H1 (cell line): Measurements from ENCODE around the gene MTFR1L.

Source experiments
- BACH1 ChIP-seq: IDR thresholded peaks from 2 replicates; pipeline ENCODE4 v1.6.1; 2012; ENCODE audit warnings: low read length, improper control_type of control experiment
- CREB1 ChIP-seq: IDR thresholded peaks from 2 replicates; pipeline ENCODE4 v1.6.1; 2012; ENCODE audit warnings: inconsistent platforms
- EP300 ChIP-seq, 2 experiments: IDR thresholded peaks; 1 replicate in 1 of 2; 2 replicates in 1 of 2; pipeline ENCODE4 v1.6.1; 2011 to 2012; ENCODE audit warnings: low read depth in 2 of 2, low read length in 2 of 2, mild to moderate bottlenecking in 2 of 2, borderline replicate concordance in 1 of 2, inconsistent platforms in 1 of 2, moderate library complexity in 1 of 2
- EZH2 ChIP-seq: fragments of 200-600 bp; sonication (generic); IDR thresholded peaks from 2 replicates; pipeline ENCODE4 v1.7.1; 2012; ENCODE audit warnings: low read depth, mild to moderate bottlenecking, moderate library complexity, low read length, inconsistent platforms; ENCODE audit not compliant: severe bottlenecking
- GABPA ChIP-seq: IDR thresholded peaks from 2 replicates; pipeline ENCODE4 v1.6.1; 2011; ENCODE audit warnings: mild to moderate bottlenecking, low read length, moderate library complexity, borderline replicate concordance; ENCODE audit not compliant: insufficient read depth
- POLR2A ChIP-seq, 2 experiments: IDR thresholded peaks; 1 replicate in 1 of 2; 2 replicates in 1 of 2; pipeline ENCODE4 v1.6.1; 2011; ENCODE audit warnings: low read depth in 2 of 2, low read length in 2 of 2, mild to moderate bottlenecking in 2 of 2; ENCODE audit errors: control extremely low read depth in 1 of 2
- POLR2AphosphoS5 ChIP-seq: IDR thresholded peaks from 2 replicates; pipeline ENCODE4 v1.6.1; 2011; ENCODE audit warnings: low read depth, low read length
- RFX5 ChIP-seq: IDR thresholded peaks from 2 replicates; pipeline ENCODE4 v1.6.1; 2011; ENCODE audit warnings: low read depth, low read length, improper control_type of control experiment, borderline replicate concordance
- ZNF274 ChIP-seq: IDR thresholded peaks from 2 replicates; pipeline ENCODE4 v1.7.0; 2012; ENCODE audit warnings: low read length, borderline replicate concordance; ENCODE audit errors: extremely low read depth
- TF ChIP-seq, protein P1 (sequence below), 3 experiments: IDR thresholded peaks; 1 replicate in 2 of 3; 2 replicates in 1 of 3; pipeline versions ENCODE4 v1.5.1 to v1.6.1; 2011; ENCODE audit warnings: low read length in 3 of 3, mild to moderate bottlenecking in 3 of 3, inconsistent platforms in 2 of 3, low read depth in 1 of 3, moderate library complexity in 1 of 3; ENCODE audit not compliant: insufficient read depth in 1 of 3; ENCODE audit errors: control extremely low read depth in 1 of 3

DNA sequence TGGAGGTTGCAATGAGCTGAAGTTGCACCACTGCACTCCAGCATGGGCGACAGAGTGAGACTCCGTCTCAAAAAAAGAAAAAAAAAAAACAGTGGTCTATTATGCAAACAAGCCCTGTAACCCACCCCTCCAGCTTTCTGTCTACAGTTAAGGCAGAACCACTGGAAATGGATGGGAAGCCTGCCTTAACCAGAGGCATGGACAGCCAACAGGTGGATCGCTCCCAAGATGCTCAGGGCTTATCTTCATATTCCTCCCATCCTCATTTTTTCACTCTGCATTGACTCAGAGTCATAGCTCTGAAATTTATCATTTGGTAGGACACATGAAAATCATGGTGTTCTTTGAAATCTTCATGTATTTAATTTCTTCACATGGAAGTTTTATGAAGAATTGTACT lies 8.7 kb downstream of the MTFR1L start:
- TF ChIP-seq GABPA (no peak), CREB1 (no peak), POLR2AphosphoS5 (no peak), ZNF274 (no peak), EP300 (IDR thresholded peaks at IDR 0.05; ENCODE audit: borderline replicate concordance in 1 of 2, low read depth in 2 of 2, low read length in 2 of 2) (no peak), POLR2A (IDR thresholded peaks at IDR 0.05; ENCODE audit: control extremely low read depth in 1 of 2, low read depth in 2 of 2, low read length in 2 of 2) (no peak), EZH2 (no peak), RFX5 (no peak), BACH1 (no peak)
- TF ChIP-seq, protein P1, sequence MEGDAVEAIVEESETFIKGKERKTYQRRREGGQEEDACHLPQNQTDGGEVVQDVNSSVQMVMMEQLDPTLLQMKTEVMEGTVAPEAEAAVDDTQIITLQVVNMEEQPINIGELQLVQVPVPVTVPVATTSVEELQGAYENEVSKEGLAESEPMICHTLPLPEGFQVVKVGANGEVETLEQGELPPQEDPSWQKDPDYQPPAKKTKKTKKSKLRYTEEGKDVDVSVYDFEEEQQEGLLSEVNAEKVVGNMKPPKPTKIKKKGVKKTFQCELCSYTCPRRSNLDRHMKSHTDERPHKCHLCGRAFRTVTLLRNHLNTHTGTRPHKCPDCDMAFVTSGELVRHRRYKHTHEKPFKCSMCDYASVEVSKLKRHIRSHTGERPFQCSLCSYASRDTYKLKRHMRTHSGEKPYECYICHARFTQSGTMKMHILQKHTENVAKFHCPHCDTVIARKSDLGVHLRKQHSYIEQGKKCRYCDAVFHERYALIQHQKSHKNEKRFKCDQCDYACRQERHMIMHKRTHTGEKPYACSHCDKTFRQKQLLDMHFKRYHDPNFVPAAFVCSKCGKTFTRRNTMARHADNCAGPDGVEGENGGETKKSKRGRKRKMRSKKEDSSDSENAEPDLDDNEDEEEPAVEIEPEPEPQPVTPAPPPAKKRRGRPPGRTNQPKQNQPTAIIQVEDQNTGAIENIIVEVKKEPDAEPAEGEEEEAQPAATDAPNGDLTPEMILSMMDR (IDR thresholded peaks at IDR 0.05; ENCODE audit: control extremely low read depth in 1 of 3, insufficient read depth in 1 of 3, low read depth in 1 of 3, low read length in 3 of 3) = no peak
